GM10266 (cell line): ENCODE results near the gene ADGRD1.

ENCODE experiments used
- DNase-seq: peaks from one replicate; pipeline ENCODE4 v3.0.0; 2012; ENCODE audit errors: extremely low spot score
- CTCF ChIP-seq: IDR thresholded peaks from 2 replicates; pipeline ENCODE4 v1.5.1; 2012; ENCODE audit warnings: mild to moderate bottlenecking, low read depth; ENCODE audit not compliant: control insufficient read depth, insufficient read depth; ENCODE audit errors: missing control alignments

Gene ADGRD1

DNA sequence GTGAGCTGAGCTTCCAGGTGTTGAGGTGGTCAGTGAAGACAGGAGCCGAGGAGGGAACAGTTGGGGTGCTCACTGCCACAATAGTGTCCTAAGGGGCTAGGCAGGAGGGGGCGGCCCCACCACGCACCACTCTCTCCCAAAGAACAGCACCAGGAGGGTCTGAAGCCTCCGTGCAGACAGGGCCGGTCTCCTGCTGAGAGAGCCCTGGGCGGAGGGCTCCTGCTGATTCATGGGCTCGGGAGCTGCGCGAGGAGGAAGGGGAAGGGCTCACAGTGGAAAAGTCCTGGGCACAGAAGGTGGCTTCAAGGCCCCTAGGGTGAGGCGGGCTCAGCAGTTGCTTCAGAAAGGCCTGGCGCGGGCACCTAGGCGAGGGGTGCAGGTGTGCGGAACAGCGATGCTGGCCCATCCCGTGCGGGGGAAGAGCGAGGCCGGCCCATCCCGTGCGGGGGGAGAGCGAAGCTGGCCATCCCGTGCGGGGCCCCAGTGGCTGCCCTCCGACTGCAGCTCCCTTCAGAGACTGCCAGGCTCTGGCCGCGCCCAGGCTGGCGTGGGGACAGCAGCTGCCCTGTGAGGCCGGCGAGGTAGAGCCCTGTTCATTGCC lies 176.7 kb downstream of the ADGRD1 start:
- no peak for TF ChIP-seq CTCF
- no peak for DNase-seq

DNA sequence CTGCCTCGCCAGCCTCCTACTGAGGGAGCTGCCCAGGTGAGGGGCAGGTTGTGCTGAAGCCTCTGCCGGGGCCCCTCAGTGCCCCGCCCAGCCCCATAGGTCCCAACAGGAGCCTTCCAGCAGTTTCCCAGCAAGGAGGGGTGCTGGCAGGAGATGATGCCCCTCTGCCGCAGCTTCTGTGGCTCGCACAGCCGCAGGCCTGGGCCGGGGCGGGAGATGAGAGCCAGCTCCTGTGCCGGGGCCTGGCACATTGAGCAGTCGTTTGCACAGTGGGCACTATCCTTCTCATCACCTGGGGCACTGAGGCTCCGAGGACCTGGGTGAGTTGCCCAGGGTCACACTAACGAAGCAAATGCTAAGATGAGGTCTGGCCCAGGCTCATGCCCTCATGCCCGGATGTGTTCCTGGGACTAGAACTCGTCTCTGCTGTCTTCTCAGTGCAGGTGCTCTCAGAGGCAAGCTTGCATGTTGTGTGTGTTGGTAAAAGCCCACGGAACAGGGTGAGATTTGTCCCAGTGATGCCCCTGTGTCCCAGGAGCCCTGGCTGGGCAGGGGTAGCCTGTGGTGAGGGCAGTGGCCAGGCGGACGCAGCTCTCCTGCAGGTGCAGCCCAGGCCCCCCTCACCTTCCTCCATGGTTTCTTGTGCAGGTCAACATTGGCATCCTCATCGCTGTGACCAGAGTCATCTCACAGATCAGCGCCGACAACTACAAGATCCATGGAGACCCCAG lies 177.5 kb downstream of the ADGRD1 start:
- no peak for TF ChIP-seq CTCF
- no peak for DNase-seq

GRCh38 chr12:131131808-131132117 lies 178.1 kb downstream of the ADGRD1 start:
- TF ChIP-seq CTCF: no peak
- DNase-seq: no peak

DNA sequence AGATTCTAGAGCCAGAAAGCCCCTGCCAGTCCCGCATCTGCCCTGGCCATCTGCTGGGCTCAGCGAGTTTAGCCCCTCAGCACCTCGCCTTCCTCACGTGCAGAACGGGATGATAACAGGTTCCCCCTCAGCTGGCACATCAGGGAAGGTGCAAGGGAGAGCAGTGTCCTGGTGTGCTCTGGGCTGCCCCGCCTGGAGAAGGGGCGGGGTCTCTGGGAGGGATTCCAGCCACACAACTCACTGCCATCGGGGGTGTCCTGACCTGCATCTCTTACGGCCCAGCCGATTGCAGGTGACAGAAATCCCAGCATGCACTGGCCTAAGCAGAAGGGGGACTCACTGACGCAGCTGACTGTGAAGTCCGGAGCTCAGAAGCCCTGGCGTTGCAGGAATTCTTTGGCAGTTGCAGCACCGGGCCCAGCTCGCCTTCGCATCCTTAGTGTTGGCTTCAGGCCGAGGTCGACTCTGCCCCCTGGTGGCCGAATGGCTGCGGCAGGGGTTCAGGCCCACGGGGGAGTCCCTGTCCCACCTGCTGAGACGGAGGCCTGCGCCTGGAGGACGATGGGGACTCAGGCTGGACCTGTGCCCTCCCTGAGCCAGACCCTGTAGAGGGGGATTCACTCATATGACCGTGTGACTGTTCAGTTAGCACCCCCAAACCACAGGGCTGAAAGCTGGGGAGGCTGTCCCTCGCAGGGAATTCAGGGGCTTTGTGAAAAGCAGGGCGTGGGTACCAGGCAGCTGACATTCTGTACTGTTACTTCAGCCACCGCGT lies 178.6 kb downstream of the ADGRD1 start:
- peak; percentile 93 for TF ChIP-seq CTCF
- DNase-seq: peak; percentile 85

DNA sequence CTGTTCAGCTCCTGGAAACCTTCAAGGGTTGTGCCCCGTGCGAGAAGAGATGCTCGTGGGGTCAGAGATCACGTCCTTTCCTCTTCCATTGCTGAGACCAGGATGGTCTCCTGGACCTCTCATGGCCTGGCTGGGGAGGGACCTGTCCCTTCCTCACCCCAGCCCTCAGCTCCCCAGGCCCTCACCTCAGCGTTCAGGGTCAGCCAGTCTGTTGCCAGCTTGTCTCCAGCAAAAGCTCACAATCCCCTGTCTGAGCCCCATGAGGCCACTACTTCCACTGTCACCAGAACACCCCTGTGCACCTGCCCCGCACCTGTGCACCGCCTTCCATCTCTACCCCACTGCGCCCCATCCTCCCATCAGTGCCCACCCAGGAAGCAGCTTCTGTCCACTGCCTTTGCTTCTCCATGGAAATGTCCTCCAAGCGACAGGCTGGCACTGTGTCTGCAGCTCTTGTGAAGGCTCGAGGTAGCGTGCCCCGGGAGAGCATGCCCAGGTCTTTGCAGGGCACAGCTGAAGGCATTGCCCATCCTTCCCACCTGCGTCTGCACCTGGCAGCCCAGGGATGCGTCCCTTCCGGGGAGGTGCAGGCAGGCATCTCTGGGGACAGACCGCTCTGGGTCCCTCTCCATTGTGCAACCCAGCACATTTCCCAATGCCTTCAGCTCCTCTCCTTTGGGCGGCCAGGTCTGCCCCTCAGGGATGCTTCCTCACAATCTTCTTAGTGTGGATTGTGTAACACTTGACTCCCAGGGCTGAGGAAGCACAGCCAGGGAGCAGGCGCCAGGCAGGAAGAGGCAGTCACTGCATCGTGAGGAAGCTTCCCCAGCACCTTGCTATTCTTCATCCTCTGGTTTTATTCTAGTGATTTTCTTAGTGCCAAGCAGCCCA lies 179.6 kb downstream of the ADGRD1 start:
- TF ChIP-seq CTCF: no peak
- DNase-seq: no peak

DNA sequence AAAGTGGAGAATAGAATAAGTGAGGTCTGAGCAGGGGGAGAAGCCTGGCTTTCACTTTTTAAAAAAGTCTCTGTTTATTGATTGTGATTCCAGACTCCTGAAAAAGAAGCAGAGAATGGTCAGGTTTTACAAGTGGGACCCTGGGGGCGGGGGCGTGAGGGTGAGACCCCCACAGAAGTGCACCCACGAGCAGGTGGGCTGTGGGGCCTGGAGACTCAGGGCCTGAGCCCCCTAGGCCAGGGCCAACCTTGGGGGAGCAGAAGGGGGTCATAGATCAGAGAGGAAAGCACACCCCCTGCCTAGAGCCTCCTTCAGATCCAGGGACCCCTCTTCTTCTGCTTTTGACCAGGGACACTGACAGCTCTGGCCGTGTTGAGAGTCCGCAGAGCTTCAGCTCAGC lies 180.3 kb downstream of the ADGRD1 start:
- TF ChIP-seq CTCF: no peak
- no peak for DNase-seq
